ENCODE results near the gene DPP6. TPM values are rescaled to one million over a fixed set of nuclear protein-coding genes. Genes with fewer than 3 reads are reported as not detected.

Gene DPP6
- total RNA-seq, 1 experiment from 2014 or later, result not detected

DNA sequence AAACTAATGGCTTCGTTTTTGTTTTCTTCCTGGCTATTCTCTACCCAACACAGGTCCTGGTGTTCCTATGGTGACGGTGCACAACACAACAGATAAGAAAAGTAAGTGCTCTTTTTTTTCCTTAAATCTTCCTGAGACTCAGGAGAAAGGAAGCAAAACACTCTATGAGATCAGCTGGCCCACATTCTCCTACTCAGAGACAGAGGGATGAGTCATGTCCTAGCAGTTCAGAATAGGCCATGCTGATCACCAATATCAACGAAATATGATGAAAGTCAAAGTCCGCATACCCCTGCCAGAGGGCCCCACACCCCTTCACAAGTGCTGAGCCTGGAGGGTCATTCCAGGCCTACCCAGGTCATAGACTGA lies 801.5 kb downstream of the DPP6 start:
- CTCF ChIA-PET, result no interaction called here

DNA sequence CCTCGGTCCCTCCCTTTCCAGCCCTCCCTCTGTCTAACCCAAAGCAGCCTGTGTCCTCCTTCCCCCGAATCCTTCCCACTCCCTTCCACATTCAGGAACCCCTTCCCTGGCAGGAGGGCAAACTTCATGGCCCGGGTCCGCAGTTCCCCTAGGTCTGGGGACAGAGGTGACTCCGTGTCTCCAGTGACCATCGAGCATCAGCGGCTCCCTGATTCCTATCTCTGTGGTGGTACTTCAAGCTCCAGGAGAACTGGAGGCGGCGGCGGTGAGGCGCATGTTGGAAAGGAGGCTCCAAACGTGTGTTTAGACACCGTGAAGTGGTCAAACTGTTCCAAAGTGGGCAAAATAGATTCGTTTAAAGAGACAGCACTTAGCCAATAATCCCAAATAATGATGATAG lies 802.6 kb downstream of the DPP6 start:
- no peak for DNase-seq (ENCODE audit: low spot score)
- no peaks in the 10 kb centered on the region for H3K4me1 Mint-ChIP-seq
- peaks cover 8% of the 10 kb centered on the region for H3K27me3 Mint-ChIP-seq (ENCODE audit: low read depth)
- H3K36me3 Mint-ChIP-seq, result peaks cover 54% of the 10 kb centered on the region
- H3K27ac Mint-ChIP-seq, result no peak overlapping the region
- H3K4me3 Mint-ChIP-seq, result no peak overlapping the region
- CTCF ChIA-PET, result no interaction called here
- ATAC-seq, result no peak
- TF ChIP-seq, protein P1, sequence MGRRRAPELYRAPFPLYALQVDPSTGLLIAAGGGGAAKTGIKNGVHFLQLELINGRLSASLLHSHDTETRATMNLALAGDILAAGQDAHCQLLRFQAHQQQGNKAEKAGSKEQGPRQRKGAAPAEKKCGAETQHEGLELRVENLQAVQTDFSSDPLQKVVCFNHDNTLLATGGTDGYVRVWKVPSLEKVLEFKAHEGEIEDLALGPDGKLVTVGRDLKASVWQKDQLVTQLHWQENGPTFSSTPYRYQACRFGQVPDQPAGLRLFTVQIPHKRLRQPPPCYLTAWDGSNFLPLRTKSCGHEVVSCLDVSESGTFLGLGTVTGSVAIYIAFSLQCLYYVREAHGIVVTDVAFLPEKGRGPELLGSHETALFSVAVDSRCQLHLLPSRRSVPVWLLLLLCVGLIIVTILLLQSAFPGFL (CRISPR knock-in tag; IDR thresholded peaks at IDR 0.05; ENCODE audit: borderline replicate concordance), result no peak
- TF ChIP-seq ZBTB21 (CRISPR knock-in tag; IDR thresholded peaks at IDR 0.05; ENCODE audit: borderline replicate concordance), result no peak
- TF ChIP-seq, protein P2, sequence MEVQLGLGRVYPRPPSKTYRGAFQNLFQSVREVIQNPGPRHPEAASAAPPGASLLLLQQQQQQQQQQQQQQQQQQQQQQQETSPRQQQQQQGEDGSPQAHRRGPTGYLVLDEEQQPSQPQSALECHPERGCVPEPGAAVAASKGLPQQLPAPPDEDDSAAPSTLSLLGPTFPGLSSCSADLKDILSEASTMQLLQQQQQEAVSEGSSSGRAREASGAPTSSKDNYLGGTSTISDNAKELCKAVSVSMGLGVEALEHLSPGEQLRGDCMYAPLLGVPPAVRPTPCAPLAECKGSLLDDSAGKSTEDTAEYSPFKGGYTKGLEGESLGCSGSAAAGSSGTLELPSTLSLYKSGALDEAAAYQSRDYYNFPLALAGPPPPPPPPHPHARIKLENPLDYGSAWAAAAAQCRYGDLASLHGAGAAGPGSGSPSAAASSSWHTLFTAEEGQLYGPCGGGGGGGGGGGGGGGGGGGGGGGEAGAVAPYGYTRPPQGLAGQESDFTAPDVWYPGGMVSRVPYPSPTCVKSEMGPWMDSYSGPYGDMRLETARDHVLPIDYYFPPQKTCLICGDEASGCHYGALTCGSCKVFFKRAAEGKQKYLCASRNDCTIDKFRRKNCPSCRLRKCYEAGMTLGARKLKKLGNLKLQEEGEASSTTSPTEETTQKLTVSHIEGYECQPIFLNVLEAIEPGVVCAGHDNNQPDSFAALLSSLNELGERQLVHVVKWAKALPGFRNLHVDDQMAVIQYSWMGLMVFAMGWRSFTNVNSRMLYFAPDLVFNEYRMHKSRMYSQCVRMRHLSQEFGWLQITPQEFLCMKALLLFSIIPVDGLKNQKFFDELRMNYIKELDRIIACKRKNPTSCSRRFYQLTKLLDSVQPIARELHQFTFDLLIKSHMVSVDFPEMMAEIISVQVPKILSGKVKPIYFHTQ (CRISPR knock-in tag; IDR thresholded peaks at IDR 0.05), result no peak
- no peak for TF ChIP-seq ELF4 (CRISPR knock-in tag; IDR thresholded peaks at IDR 0.05; ENCODE audit: low read depth)
- no peak for TF ChIP-seq FOXP1 (CRISPR knock-in tag; IDR thresholded peaks at IDR 0.05; ENCODE audit: borderline replicate concordance)
- TF ChIP-seq ATF6 (CRISPR knock-in tag; IDR thresholded peaks at IDR 0.05), result no peak
- TF ChIP-seq, protein P3, sequence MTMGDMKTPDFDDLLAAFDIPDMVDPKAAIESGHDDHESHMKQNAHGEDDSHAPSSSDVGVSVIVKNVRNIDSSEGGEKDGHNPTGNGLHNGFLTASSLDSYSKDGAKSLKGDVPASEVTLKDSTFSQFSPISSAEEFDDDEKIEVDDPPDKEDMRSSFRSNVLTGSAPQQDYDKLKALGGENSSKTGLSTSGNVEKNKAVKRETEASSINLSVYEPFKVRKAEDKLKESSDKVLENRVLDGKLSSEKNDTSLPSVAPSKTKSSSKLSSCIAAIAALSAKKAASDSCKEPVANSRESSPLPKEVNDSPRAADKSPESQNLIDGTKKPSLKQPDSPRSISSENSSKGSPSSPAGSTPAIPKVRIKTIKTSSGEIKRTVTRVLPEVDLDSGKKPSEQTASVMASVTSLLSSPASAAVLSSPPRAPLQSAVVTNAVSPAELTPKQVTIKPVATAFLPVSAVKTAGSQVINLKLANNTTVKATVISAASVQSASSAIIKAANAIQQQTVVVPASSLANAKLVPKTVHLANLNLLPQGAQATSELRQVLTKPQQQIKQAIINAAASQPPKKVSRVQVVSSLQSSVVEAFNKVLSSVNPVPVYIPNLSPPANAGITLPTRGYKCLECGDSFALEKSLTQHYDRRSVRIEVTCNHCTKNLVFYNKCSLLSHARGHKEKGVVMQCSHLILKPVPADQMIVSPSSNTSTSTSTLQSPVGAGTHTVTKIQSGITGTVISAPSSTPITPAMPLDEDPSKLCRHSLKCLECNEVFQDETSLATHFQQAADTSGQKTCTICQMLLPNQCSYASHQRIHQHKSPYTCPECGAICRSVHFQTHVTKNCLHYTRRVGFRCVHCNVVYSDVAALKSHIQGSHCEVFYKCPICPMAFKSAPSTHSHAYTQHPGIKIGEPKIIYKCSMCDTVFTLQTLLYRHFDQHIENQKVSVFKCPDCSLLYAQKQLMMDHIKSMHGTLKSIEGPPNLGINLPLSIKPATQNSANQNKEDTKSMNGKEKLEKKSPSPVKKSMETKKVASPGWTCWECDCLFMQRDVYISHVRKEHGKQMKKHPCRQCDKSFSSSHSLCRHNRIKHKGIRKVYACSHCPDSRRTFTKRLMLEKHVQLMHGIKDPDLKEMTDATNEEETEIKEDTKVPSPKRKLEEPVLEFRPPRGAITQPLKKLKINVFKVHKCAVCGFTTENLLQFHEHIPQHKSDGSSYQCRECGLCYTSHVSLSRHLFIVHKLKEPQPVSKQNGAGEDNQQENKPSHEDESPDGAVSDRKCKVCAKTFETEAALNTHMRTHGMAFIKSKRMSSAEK (CRISPR knock-in tag; IDR thresholded peaks at IDR 0.05; ENCODE audit: borderline replicate concordance), result no peak
- TF ChIP-seq ZNF138 (CRISPR knock-in tag; conservative IDR thresholded peaks at IDR 0.05), result no peak
- TF ChIP-seq SOX15 (CRISPR knock-in tag; IDR thresholded peaks at IDR 0.05), result no peak
- TF ChIP-seq ZBTB43 (CRISPR knock-in tag; IDR thresholded peaks at IDR 0.05), result no peak
- no peak for TF ChIP-seq GTF2I (CRISPR knock-in tag; conservative IDR thresholded peaks at IDR 0.05)
- TF ChIP-seq ERG (CRISPR knock-in tag; IDR thresholded peaks at IDR 0.05), result no peak
- no peak for TF ChIP-seq HMGA2 (CRISPR knock-in tag; IDR thresholded peaks at IDR 0.05)
- no peak for TF ChIP-seq KAT7 (CRISPR knock-in tag; IDR thresholded peaks at IDR 0.05; ENCODE audit: borderline replicate concordance)
- TF ChIP-seq CBFB (CRISPR knock-in tag; IDR thresholded peaks at IDR 0.05; ENCODE audit: low read depth), result no peak
- TF ChIP-seq MYBL2 (CRISPR knock-in tag; IDR thresholded peaks at IDR 0.05), result no peak
- H3K9me3 Mint-ChIP-seq, result peaks cover 82% of the 10 kb centered on the region
- POLR2A ChIA-PET, result no interaction called here

More for the DNA sequence above, 801.5 kb downstream of the DPP6 start:
- Mint-ChIP-seq H3K4me1 (no peaks in the 10 kb centered on the region), H3K4me3 (no peak overlapping the region), H3K36me3 (peaks cover 56% of the 10 kb centered on the region), H3K27ac (no peak overlapping the region), H3K9me3 (peaks cover 87% of the 10 kb centered on the region), H3K27me3 (ENCODE audit: low read depth) (peaks cover 8% of the 10 kb centered on the region)
- ATAC-seq (no peak), DNase-seq (ENCODE audit: low spot score) (no peak)
- POLR2A ChIA-PET, result no interaction called here
- TF ChIP-seq ZBTB43 (CRISPR knock-in tag; IDR thresholded peaks at IDR 0.05) (no peak), ATF1 (CRISPR knock-in tag; IDR thresholded peaks at IDR 0.05) (no peak), CBFB (CRISPR knock-in tag; IDR thresholded peaks at IDR 0.05; ENCODE audit: low read depth) (no peak), FOXP1 (CRISPR knock-in tag; IDR thresholded peaks at IDR 0.05; ENCODE audit: borderline replicate concordance) (no peak)
